Caco-2 (cell line): ENCODE data around the gene SDF2L1. TPM values are rescaled to one million over a fixed set of nuclear protein-coding genes. Genes with fewer than 3 reads are reported as not detected.

ENCODE experiments used
- BruUV-seq: library from RNA; stranded (reverse); fragments of 400-500 nt; replicated peaks from 2 replicates; lab custom pipeline; 2021; lab: Mats Ljungman, UMichigan
- CTCF ChIA-PET: fragments of 300-600 bp; sonication (Branson Sonifier 250); formaldehyde crosslinking; loops from one replicate; lab custom pipeline; 2022; ENCODE audit warnings: antibody characterized with exemption; lab: Charles Lee
- POLR2A ChIA-PET: fragments of 300-600 bp; sonication (Branson Sonifier 250); formaldehyde crosslinking; loops from one replicate; lab custom pipeline; 2022; ENCODE audit warnings: antibody characterized with exemption; lab: Charles Lee
- DNase-seq, 2 experiments: peaks; one replicate each; pipeline versions ENCODE4 v3.0.0 to v3.0.0-alpha.2; 2020 to 2022
- H3K27me3 ChIP-seq: replicated peaks from 2 replicates; pipeline ENCODE4 v1.6.0; 2011; ENCODE audit warnings: low read length; ENCODE audit not compliant: control insufficient read depth, insufficient read depth
- H3K36me3 ChIP-seq: 2 replicates; pipeline ENCODE4 v1.5.1; 2011; ENCODE audit warnings: low read length; ENCODE audit not compliant: control insufficient read depth, insufficient read depth
- H3K4me1 ChIP-seq: fragments of 250-450 bp; sonication (Bioruptor Pico); 2 replicates; pipeline ENCODE4 v1.5.1; 2020; ENCODE audit warnings: mild to moderate bottlenecking
- H3K4me3 ChIP-seq: 2 replicates; pipeline ENCODE4 v1.5.1; 2011; ENCODE audit warnings: low read depth, mild to moderate bottlenecking, control low read depth, low read length
- H3K9me3 ChIP-seq: fragments of 250-450 bp; sonication (Bioruptor Pico); 2 replicates; pipeline ENCODE4 v1.5.1; 2020; ENCODE audit warnings: mild to moderate bottlenecking, moderate library complexity
- H3K27ac Mint-ChIP-seq: one replicate; pipeline ENCODE4 v1.8.0; 2022; ENCODE audit warnings: mixed read lengths; ENCODE audit not compliant: unreplicated experiment
- H3K27me3 Mint-ChIP-seq: one replicate; pipeline ENCODE4 v1.8.0; 2022; ENCODE audit warnings: mixed read lengths; ENCODE audit not compliant: insufficient read depth, unreplicated experiment
- H3K36me3 Mint-ChIP-seq: one replicate; pipeline ENCODE4 v1.8.0; 2022; ENCODE audit warnings: mild to moderate bottlenecking, mixed read lengths; ENCODE audit not compliant: insufficient read depth, unreplicated experiment
- H3K4me1 Mint-ChIP-seq: one replicate; pipeline ENCODE4 v1.8.0; 2022; ENCODE audit warnings: low read depth, mixed read lengths; ENCODE audit not compliant: unreplicated experiment
- H3K4me3 Mint-ChIP-seq: one replicate; pipeline ENCODE4 v1.8.0; 2022; ENCODE audit warnings: mild to moderate bottlenecking, moderate library complexity, mixed read lengths; ENCODE audit not compliant: unreplicated experiment
- H3K9me3 Mint-ChIP-seq: one replicate; pipeline ENCODE4 v1.8.0; 2022; ENCODE audit warnings: mixed read lengths; ENCODE audit not compliant: unreplicated experiment
- intact Hi-C: fragments of 100-400 bp; cut with micrococcal nuclease; formaldehyde crosslinking; loops from one replicate; pipeline ENCODE4 v1.10.0; 2022; ENCODE audit not compliant: unreplicated experiment
- total RNA-seq: library from RNA; stranded (reverse); gene quantifications from 2 replicates; pipeline ENCODE4 v1.2.3, GENCODE V29; 2022
- TF ChIP-seq, protein P1 (sequence below), 2 experiments: fragments of 200-600 bp in 1 of 2; IDR thresholded peaks; 1 replicate in 1 of 2; 2 replicates in 1 of 2; pipeline versions ENCODE4 v1.5.1 to v1.8.0; 2011 to 2022; ENCODE audit warnings: antibody characterized with exemption in 1 of 2, control low read depth in 1 of 2, inconsistent platforms in 1 of 2, low read depth in 1 of 2, low read length in 1 of 2, mild to moderate bottlenecking in 1 of 2, moderate library complexity in 1 of 2; ENCODE audit not compliant: insufficient read depth in 1 of 2, severe bottlenecking in 1 of 2, unreplicated experiment in 1 of 2

SDF2L1 gene
- total RNA-seq, 1 experiment from 2014 or later = 48.5 TPM

DNA sequence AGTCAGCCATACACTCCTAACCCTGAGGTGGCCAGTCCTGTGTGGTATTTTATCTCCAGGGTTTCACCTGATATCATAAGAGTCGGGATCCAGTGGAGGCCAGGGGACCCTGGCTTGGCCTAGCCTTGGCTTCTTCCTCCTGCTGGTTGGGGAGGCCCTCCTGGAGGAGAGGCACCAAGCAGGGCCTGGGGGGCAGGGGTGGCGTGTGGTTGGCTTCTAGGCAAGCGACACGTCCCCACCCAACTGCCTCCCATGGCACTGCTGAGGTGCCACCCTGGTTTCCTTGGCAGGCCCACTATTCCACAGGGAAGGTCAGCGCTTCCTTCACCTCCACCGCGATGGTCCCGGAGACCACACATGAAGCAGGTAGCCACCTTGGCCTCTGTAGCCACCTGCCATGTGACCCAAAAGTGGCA, 44.1 kb downstream of the SDF2L1 start:
- ChIA-PET POLR2A (no interaction called here), CTCF (no interaction called here)
- Mint-ChIP-seq H3K9me3 (no peaks in the 10 kb centered on the region), H3K27ac (no peak overlapping the region), H3K4me3 (no peak overlapping the region), H3K36me3 (peaks cover 37% of the 10 kb centered on the region), H3K4me1 (no peaks in the 10 kb centered on the region), H3K27me3 (no peaks in the 10 kb centered on the region)
- H3K27me3 ChIP-seq = no peaks in the 10 kb centered on the region
- H3K9me3 ChIP-seq = no peaks in the 10 kb centered on the region
- intact Hi-C loops = no loop called here
- BruUV-seq = no TSS peak
- no peaks in the 10 kb centered on the region for H3K36me3 ChIP-seq
- no peak for DNase-seq
- no peaks in the 10 kb centered on the region for H3K4me1 ChIP-seq
- H3K4me3 ChIP-seq = no peak overlapping the region
- TF ChIP-seq, protein P1, sequence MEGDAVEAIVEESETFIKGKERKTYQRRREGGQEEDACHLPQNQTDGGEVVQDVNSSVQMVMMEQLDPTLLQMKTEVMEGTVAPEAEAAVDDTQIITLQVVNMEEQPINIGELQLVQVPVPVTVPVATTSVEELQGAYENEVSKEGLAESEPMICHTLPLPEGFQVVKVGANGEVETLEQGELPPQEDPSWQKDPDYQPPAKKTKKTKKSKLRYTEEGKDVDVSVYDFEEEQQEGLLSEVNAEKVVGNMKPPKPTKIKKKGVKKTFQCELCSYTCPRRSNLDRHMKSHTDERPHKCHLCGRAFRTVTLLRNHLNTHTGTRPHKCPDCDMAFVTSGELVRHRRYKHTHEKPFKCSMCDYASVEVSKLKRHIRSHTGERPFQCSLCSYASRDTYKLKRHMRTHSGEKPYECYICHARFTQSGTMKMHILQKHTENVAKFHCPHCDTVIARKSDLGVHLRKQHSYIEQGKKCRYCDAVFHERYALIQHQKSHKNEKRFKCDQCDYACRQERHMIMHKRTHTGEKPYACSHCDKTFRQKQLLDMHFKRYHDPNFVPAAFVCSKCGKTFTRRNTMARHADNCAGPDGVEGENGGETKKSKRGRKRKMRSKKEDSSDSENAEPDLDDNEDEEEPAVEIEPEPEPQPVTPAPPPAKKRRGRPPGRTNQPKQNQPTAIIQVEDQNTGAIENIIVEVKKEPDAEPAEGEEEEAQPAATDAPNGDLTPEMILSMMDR (IDR thresholded peaks at IDR 0.05; ENCODE audit: insufficient read depth in 1 of 2, low read depth in 1 of 2, low read length in 1 of 2, severe bottlenecking in 1 of 2, unreplicated experiment in 1 of 2) = no peak

DNA sequence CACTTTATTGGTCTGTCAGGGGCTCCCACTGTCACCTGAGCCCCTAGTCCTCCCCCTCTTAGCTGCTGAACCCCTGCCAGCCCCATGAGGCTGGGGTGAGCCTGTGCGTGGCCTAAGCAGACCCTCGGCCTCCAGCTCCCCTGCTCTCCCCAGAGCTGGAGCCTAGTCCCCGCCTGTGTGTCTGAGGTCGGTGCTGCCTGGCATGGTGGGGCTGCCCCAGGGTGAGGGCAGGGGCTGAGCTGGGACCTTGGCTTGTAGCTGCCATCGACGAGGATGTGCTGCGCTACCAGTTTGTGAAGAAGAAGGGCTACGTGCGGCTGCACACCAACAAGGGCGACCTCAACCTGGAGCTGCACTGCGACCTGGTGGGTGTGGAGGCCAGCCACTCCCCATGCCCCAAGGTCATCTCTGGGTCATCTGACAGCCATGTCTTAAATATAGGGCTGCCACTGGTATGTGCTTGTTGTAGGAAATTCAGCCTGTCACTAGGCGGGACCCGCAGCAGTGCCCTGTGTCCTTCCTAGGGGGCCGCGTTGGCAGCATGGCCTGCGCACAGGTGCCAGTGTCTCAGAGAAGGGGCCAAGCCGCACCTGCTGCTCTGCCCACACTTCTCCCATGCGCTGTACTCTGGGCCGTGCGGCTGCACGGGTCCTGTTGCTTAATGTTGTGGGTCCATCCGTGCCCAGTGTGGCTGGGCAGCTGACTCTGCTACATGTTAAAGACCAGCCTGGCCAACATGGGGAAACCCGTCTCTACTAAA, 44.7 kb downstream of the SDF2L1 start:
- H3K27me3 ChIP-seq = no peaks in the 10 kb centered on the region
- H3K4me3 ChIP-seq = no peak overlapping the region
- no peaks in the 10 kb centered on the region for H3K4me1 ChIP-seq
- no peak for DNase-seq
- Mint-ChIP-seq H3K27ac (no peak overlapping the region), H3K27me3 (no peaks in the 10 kb centered on the region), H3K36me3 (peaks cover 41% of the 10 kb centered on the region), H3K4me1 (no peaks in the 10 kb centered on the region), H3K4me3 (no peak overlapping the region), H3K9me3 (no peaks in the 10 kb centered on the region)
- no peaks in the 10 kb centered on the region for H3K36me3 ChIP-seq
- ChIA-PET CTCF (no interaction called here), POLR2A (no interaction called here)
- intact Hi-C loops = no loop called here
- H3K9me3 ChIP-seq = no peaks in the 10 kb centered on the region
- no TSS peak for BruUV-seq
- TF ChIP-seq, protein P1 (IDR thresholded peaks at IDR 0.05; ENCODE audit: insufficient read depth in 1 of 2, low read depth in 1 of 2, low read length in 1 of 2, severe bottlenecking in 1 of 2, unreplicated experiment in 1 of 2) = no peak

DNA sequence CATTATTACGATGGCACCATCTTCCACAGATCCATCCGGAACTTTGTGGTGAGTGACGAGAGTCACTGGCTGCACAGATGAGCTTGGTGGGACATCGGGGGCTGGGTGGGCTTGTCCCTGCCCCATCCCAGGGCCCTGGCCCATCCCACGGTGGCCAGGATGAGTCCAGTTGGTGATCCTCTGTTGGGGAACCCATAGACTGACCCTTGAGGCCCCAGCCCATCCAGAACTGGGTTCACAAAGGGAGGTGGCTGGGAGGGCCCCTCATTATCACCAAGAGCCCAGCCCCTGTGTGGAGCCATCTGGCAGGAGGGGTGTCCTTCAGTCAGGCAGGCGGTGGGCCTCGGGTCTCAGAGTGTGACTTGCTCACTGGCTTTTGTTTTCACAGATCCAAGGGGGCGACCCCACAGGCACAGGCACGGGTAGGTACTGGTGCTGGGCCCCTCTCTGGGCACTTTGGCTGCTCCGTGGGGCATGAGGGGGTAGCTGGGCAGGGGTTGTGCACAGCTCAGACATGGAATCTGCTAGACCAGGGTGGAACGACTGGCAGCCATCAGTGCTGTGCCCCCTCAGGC, 45.7 kb downstream of the SDF2L1 start:
- H3K27me3 ChIP-seq = no peaks in the 10 kb centered on the region
- Mint-ChIP-seq H3K9me3 (no peaks in the 10 kb centered on the region), H3K4me3 (no peak overlapping the region), H3K27me3 (no peaks in the 10 kb centered on the region), H3K36me3 (peaks cover 51% of the 10 kb centered on the region), H3K4me1 (no peaks in the 10 kb centered on the region), H3K27ac (no peak overlapping the region)
- no peak overlapping the region for H3K4me3 ChIP-seq
- no peak for DNase-seq
- no TSS peak for BruUV-seq
- CTCF ChIA-PET = no interaction called here
- H3K9me3 ChIP-seq = no peaks in the 10 kb centered on the region
- H3K4me1 ChIP-seq = no peaks in the 10 kb centered on the region
- no peaks in the 10 kb centered on the region for H3K36me3 ChIP-seq
- intact Hi-C loops = no loop called here
- TF ChIP-seq, protein P1 (IDR thresholded peaks at IDR 0.05; ENCODE audit: insufficient read depth in 1 of 2, low read depth in 1 of 2, low read length in 1 of 2, severe bottlenecking in 1 of 2, unreplicated experiment in 1 of 2) = no peak
- POLR2A ChIA-PET = interaction anchor here (0.6 kb wide), 1 partner anchor 25 kb away, joined by 4 read pairs; no protein-coding TSS in a partner anchor
